ENCODE measurements around the gene UBIAD1. TPM values are rescaled to one million over a fixed set of nuclear protein-coding genes. Genes with fewer than 3 reads are reported as not detected.
A peak's percentile ranks its signal among the peaks of the same experiment; 100 is the strongest.
"Not testable (repeated sequence)": the region's sequence is repeated elsewhere in the genome, so short reads cannot be mapped to it uniquely, and the experiment has no call there.

The UBIAD1 gene
- total RNA-seq, 1 experiment from 2014 or later = 21.6 TPM

GRCh38 chr1:11295905-11296304, 22.9 kb downstream of the UBIAD1 start:
- CTCF ChIA-PET = no interaction called here
- ATAC-seq = no peak

GRCh38 chr1:11297774-11298173, 24.8 kb downstream of the UBIAD1 start:
- DNase-seq (ENCODE audit: low spot score); ATAC-seq; H3K27ac Mint-ChIP-seq; H3K27me3 Mint-ChIP-seq (ENCODE audit: low read depth); H3K4me3 Mint-ChIP-seq; H3K9me3 Mint-ChIP-seq; POLR2A ChIA-PET; CTCF ChIA-PET: not testable (repeated sequence)
- H3K36me3 Mint-ChIP-seq = peaks cover 13% of the 10 kb centered on the region
- H3K4me1 Mint-ChIP-seq = peaks cover 12% of the 10 kb centered on the region

More at GRCh38 chr1:11295905-11296304, 22.9 kb downstream of the UBIAD1 start:
- no peaks in the 10 kb centered on the region for H3K27me3 Mint-ChIP-seq (ENCODE audit: low read depth)
- H3K4me3 Mint-ChIP-seq = no peak overlapping the region
- H3K4me1 Mint-ChIP-seq = peaks cover 12% of the 10 kb centered on the region
- 0 out of 2 replicates have a peak overlapping the region, but pooled peaks have one; percentile 24 for H3K27ac Mint-ChIP-seq
- H3K9me3 Mint-ChIP-seq = no peaks in the 10 kb centered on the region
- peaks cover 13% of the 10 kb centered on the region for H3K36me3 Mint-ChIP-seq
- TF ChIP-seq ATF1 (CRISPR knock-in tag; IDR thresholded peaks at IDR 0.05) (no peak), ZNF671 (CRISPR knock-in tag; IDR thresholded peaks at IDR 0.05) (no peak), NFE2L1 (CRISPR knock-in tag; IDR thresholded peaks at IDR 0.05) (no peak), FOXJ3 (CRISPR knock-in tag; IDR thresholded peaks at IDR 0.05; ENCODE audit: borderline replicate concordance) (no peak), ZNF532 (CRISPR knock-in tag; IDR thresholded peaks at IDR 0.05; ENCODE audit: borderline replicate concordance) (no peak), SOX15 (CRISPR knock-in tag; IDR thresholded peaks at IDR 0.05) (no peak), PRDM15 (CRISPR knock-in tag; IDR thresholded peaks at IDR 0.05) (no peak), ZNF396 (CRISPR knock-in tag; IDR thresholded peaks at IDR 0.05; ENCODE audit: borderline replicate concordance) (no peak)
- DNase-seq (ENCODE audit: low spot score) = no peak
- POLR2A ChIA-PET = no interaction called here

GRCh38 chr1:11298390-11299224, 25.6 kb downstream of the UBIAD1 start:
- Mint-ChIP-seq H3K27me3 (ENCODE audit: low read depth) (no peaks in the 10 kb centered on the region; the same call in 1 of the 2 replicates), H3K36me3 (peaks cover 13% of the 10 kb centered on the region), H3K9me3 (no peaks in the 10 kb centered on the region), H3K4me1 (peaks cover 12% of the 10 kb centered on the region), H3K4me3 (no peak overlapping the region), H3K27ac (peak overlapping the region; percentile 98)
- POLR2A ChIA-PET = interaction anchor here (0.7 kb wide), 1 partner anchor 836 kb away, joined by 4 read pairs; no protein-coding TSS in a partner anchor
- ATAC-seq = peak; percentile 55
- no peak for DNase-seq (ENCODE audit: low spot score)
- CTCF ChIA-PET = no interaction called here
- TF ChIP-seq ESRRA (CRISPR knock-in tag; IDR thresholded peaks at IDR 0.05; ENCODE audit: borderline replicate concordance) = no peak
- TF ChIP-seq MAX (CRISPR knock-in tag; IDR thresholded peaks at IDR 0.05) = no peak
- no peak for TF ChIP-seq JUN (CRISPR knock-in tag; IDR thresholded peaks at IDR 0.05)
- no peak for TF ChIP-seq IRF1 (CRISPR knock-in tag; IDR thresholded peaks at IDR 0.05)
- TF ChIP-seq FOXK1 (CRISPR knock-in tag; IDR thresholded peaks at IDR 0.05) = no peak
- no peak for TF ChIP-seq ZNF396 (CRISPR knock-in tag; IDR thresholded peaks at IDR 0.05; ENCODE audit: borderline replicate concordance)
- no peak for TF ChIP-seq MLX (CRISPR knock-in tag; IDR thresholded peaks at IDR 0.05)
- no peak for TF ChIP-seq FOXP4 (CRISPR knock-in tag; IDR thresholded peaks at IDR 0.05)
- TF ChIP-seq HMGA2 (CRISPR knock-in tag; IDR thresholded peaks at IDR 0.05) = no peak
- no peak for TF ChIP-seq ATF2 (CRISPR knock-in tag; IDR thresholded peaks at IDR 0.05; ENCODE audit: borderline replicate concordance, low read depth)

Measured in WTC11 (cell line).